HepG2 (cell line): ENCODE results near the gene PRMT6. TPM values are rescaled to one million over a fixed set of nuclear protein-coding genes. Genes with fewer than 3 reads are reported as not detected.

Experiments
- ATF6 ChIP-seq: sonication (generic); formaldehyde crosslinking; conservative IDR thresholded peaks from 2 replicates; pipeline ENCODE4 v1.4.0; 2020; ENCODE audit warnings: missing genetic modification reagents
- CCAR2 ChIP-seq: fragments of 200-400 bp; formaldehyde crosslinking; optimal IDR thresholded peaks from 2 replicates; pipeline ENCODE3; 2018; ENCODE audit warnings: low read depth, mild to moderate bottlenecking, low read length, moderate library complexity
- DR1 ChIP-seq: sonication (generic); formaldehyde crosslinking; IDR thresholded peaks from 2 replicates; pipeline ENCODE4 v1.8.0; 2021; ENCODE audit warnings: mild to moderate bottlenecking, missing genetic modification reagents, inconsistent platforms
- ETV6 ChIP-seq: sonication (generic); formaldehyde crosslinking; conservative IDR thresholded peaks from 2 replicates; pipeline ENCODE4 v1.4.0; 2020; ENCODE audit warnings: missing genetic modification reagents
- FOXK2 ChIP-seq: fragments of 450-650 bp; IDR thresholded peaks from 2 replicates; pipeline ENCODE4 v1.6.1; 2016
- GATAD1 ChIP-seq: IDR thresholded peaks from 2 replicates; pipeline ENCODE4 v1.6.1; 2016; ENCODE audit warnings: missing genetic modification reagents, missing compliant biosample characterization
- GMEB1 ChIP-seq: sonication (generic); formaldehyde crosslinking; IDR thresholded peaks from 2 replicates; pipeline ENCODE4 v1.5.1; 2020; ENCODE audit warnings: missing genetic modification reagents, mild to moderate bottlenecking, borderline replicate concordance
- GTF2F1 ChIP-seq: fragments of 150-350 bp; IDR thresholded peaks from 2 replicates; pipeline ENCODE4 v1.6.1; 2014; ENCODE audit warnings: low read length
- KAT8 ChIP-seq: IDR thresholded peaks from 2 replicates; pipeline ENCODE4 v1.6.1; 2016; ENCODE audit warnings: missing genetic modification reagents, missing compliant biosample characterization
- LCORL ChIP-seq, 2 experiments: fragments of 450-650 bp in 1 of 2; sonication (generic) in 1 of 2; formaldehyde crosslinking in 1 of 2; IDR thresholded peaks; 2 replicates each; pipeline versions ENCODE4 v1.5.0 to v1.6.1; 2017 to 2020; ENCODE audit warnings: antibody characterized with exemption in 1 of 2, missing genetic modification reagents in 1 of 2
- NFKB2 ChIP-seq: sonication (generic); formaldehyde crosslinking; IDR thresholded peaks from 2 replicates; pipeline ENCODE4 v1.4.0; 2020; ENCODE audit warnings: missing genetic modification reagents, borderline replicate concordance
- RAD21 ChIP-seq: fragments of 450-650 bp; formaldehyde crosslinking; IDR thresholded peaks from 2 replicates; pipeline ENCODE4 v1.5.0; 2020; ENCODE audit warnings: mild to moderate bottlenecking
- RARA ChIP-seq: IDR thresholded peaks from 2 replicates; pipeline ENCODE4 v1.6.1; 2016; ENCODE audit warnings: missing genetic modification reagents, missing compliant biosample characterization
- STAT6 ChIP-seq: sonication (generic); formaldehyde crosslinking; IDR thresholded peaks from 2 replicates; pipeline ENCODE4 v1.4.0; 2020; ENCODE audit warnings: missing genetic modification reagents, mild to moderate bottlenecking, borderline replicate concordance
- TCF7 ChIP-seq: sonication (generic); IDR thresholded peaks from 2 replicates; pipeline ENCODE4 v1.6.1; 2016; ENCODE audit warnings: antibody characterized with exemption, low read depth
- ZBTB42 ChIP-seq: sonication (generic); formaldehyde crosslinking; IDR thresholded peaks from 2 replicates; pipeline ENCODE4 v1.5.0; 2020; ENCODE audit warnings: mild to moderate bottlenecking, missing genetic modification reagents
- ZNF160 ChIP-seq: sonication (generic); formaldehyde crosslinking; IDR thresholded peaks from 2 replicates; pipeline ENCODE4 v1.8.0; 2022; ENCODE audit warnings: mild to moderate bottlenecking, inconsistent platforms, missing genetic modification reagents
- ZNF205 ChIP-seq: IDR thresholded peaks from 2 replicates; pipeline ENCODE4 v1.6.1; 2018; ENCODE audit warnings: missing biosample characterization, missing genetic modification reagents
- ZNF382 ChIP-seq: sonication (generic); formaldehyde crosslinking; IDR thresholded peaks from 2 replicates; pipeline ENCODE4 v1.5.0; 2020; ENCODE audit warnings: missing genetic modification reagents, mild to moderate bottlenecking, borderline replicate concordance
- ZNF431 ChIP-seq: sonication (generic); formaldehyde crosslinking; IDR thresholded peaks from 2 replicates; pipeline ENCODE4 v1.9.0; 2022; ENCODE audit warnings: missing genetic modification reagents, low read depth, mild to moderate bottlenecking, borderline replicate concordance
- ZNF501 ChIP-seq: sonication (generic); formaldehyde crosslinking; IDR thresholded peaks from 2 replicates; pipeline ENCODE4 v1.5.1; 2020; ENCODE audit warnings: mild to moderate bottlenecking, moderate library complexity, missing genetic modification reagents
- ZNF543 ChIP-seq: sonication (generic); formaldehyde crosslinking; IDR thresholded peaks from 2 replicates; pipeline ENCODE4 v1.4.0; 2020; ENCODE audit warnings: mild to moderate bottlenecking, missing genetic modification reagents
- ZNF558 ChIP-seq: sonication (generic); formaldehyde crosslinking; IDR thresholded peaks from 2 replicates; pipeline ENCODE4 v1.9.0; 2022; ENCODE audit warnings: mild to moderate bottlenecking, missing genetic modification reagents, borderline replicate concordance
- ZNF75D ChIP-seq: sonication (generic); formaldehyde crosslinking; IDR thresholded peaks from 2 replicates; pipeline ENCODE4 v1.8.1; 2023; ENCODE audit warnings: missing genetic modification reagents, mild to moderate bottlenecking, borderline replicate concordance
- ZNF879 ChIP-seq: sonication (generic); formaldehyde crosslinking; IDR thresholded peaks from 2 replicates; pipeline ENCODE4 v1.8.1; 2023; ENCODE audit warnings: missing genetic modification reagents
- polyA plus RNA-seq, 8 experiments: library from polyadenylated mRNA; depleted of rRNA in 3 of 8; stranded (reverse) in 7 of 8; unstranded in 1 of 8; fragments of >200 nt; fragmentation: Illumina TruSeq in 4 of 8; extraction: Trizol in 4 of 8; gene quantifications; 2 replicates each; pipeline versions ENCODE4 v1.2.1 to v1.2.3, GENCODE V29; 2011 to 2016; ENCODE audit warnings: low read depth in 4 of 8, missing spikeins in 1 of 8, mixed read lengths in 1 of 8; ENCODE audit not compliant: insufficient read depth in 1 of 8
- total RNA-seq, 5 experiments: library from RNA; depleted of rRNA; stranded (reverse); fragments of >200 nt; fragmentation: Illumina TruSeq; extraction: Trizol; gene quantifications; 2 replicates each; pipeline ENCODE4 v1.2.3, GENCODE V29; 2016; ENCODE audit warnings: low read depth in 1 of 5

The PRMT6 gene
- total and polyA plus RNA-seq, 2 of the 13 experiments (the other 11 are each of a cell fraction or from before 2014, with no cell fraction given) = 8.1 to 15.8 TPM

GRCh38 chr1:107056426-107057196 is at the start of gene PRMT6 (continued):
- TF ChIP-seq STAT6 (CRISPR knock-in tag) (no peak), ETV6 (no peak), ZNF543 (peak; percentile 41; the same call in 1 of the 2 replicates), ZNF501 (CRISPR knock-in tag) (peak; percentile 20), ZNF160 (CRISPR knock-in tag) (no peak), RARA (CRISPR knock-in tag) (no peak), ZNF879 (CRISPR knock-in tag) (peak; percentile 23; the same call in 1 of the 2 replicates), ZBTB42 (CRISPR knock-in tag) (no peak), ZNF205 (CRISPR knock-in tag) (peak; percentile 23; the same call in 1 of the 2 replicates), GTF2F1 (no peak), ATF6 (no peak), LCORL (IDR thresholded peaks at IDR 0.05) (no peak), LCORL (CRISPR knock-in tag; IDR thresholded peaks at IDR 0.05) (peak; percentile 57; the same call in 1 of the 2 replicates), ZNF382 (CRISPR knock-in tag) (no peak), NFKB2 (CRISPR knock-in tag) (peak; percentile 70; the same call in 1 of the 2 replicates), ZNF558 (CRISPR knock-in tag) (peak; percentile 60; the same call in 1 of the 2 replicates), CCAR2 (no peak), GMEB1 (CRISPR knock-in tag) (peak; percentile 85; the same call in 1 of the 2 replicates), TCF7 (no peak), FOXK2 (no peak), DR1 (CRISPR knock-in tag) (0 out of 2 replicates have a peak, but pooled peaks have one; percentile 8), ZNF75D (CRISPR knock-in tag) (no peak), RAD21 (CRISPR knock-in tag) (no peak), ZNF431 (CRISPR knock-in tag) (0 out of 2 replicates have a peak, but pooled peaks have one; percentile 23), KAT8 (peak; percentile 84), GATAD1 (CRISPR knock-in tag) (peak; percentile 77)
